GM12878 (cell line): ENCODE results near the gene SMAD1.

Experiments
- CTCF ChIP-seq, 3 experiments: IDR thresholded peaks in 2 of 3; conservative IDR thresholded peaks in 1 of 3; 2 replicates each; pipeline ENCODE4 v1.5.1; 2011; ENCODE audit warnings: low read depth in 3 of 3, low read length in 3 of 3, mild to moderate bottlenecking in 3 of 3, control low read depth in 2 of 3, moderate library complexity in 2 of 3, inconsistent platforms in 1 of 3, mixed read lengths in 1 of 3; ENCODE audit not compliant: control insufficient read depth in 2 of 3, insufficient read depth in 1 of 3; ENCODE audit errors: extremely low read depth in 1 of 3
- EZH2 ChIP-seq: IDR thresholded peaks from 2 replicates; pipeline ENCODE4 v1.6.1; 2012; ENCODE audit warnings: low read depth, mild to moderate bottlenecking, control low read depth, inconsistent platforms, low read length, borderline replicate concordance; ENCODE audit not compliant: control insufficient read depth
- FOXM1 ChIP-seq: IDR thresholded peaks from 2 replicates; pipeline ENCODE4 v1.6.1; 2012; ENCODE audit warnings: low read depth, mild to moderate bottlenecking, inconsistent platforms, low read length, moderate library complexity
- RAD51 ChIP-seq: fragments of 450-650 bp; IDR thresholded peaks from 2 replicates; pipeline ENCODE4 v1.6.1; 2016; ENCODE audit warnings: moderate library complexity, mild to moderate bottlenecking, inconsistent platforms
- SIN3A ChIP-seq: IDR thresholded peaks from 2 replicates; pipeline ENCODE4 v1.6.1; 2012; ENCODE audit warnings: low read depth, low read length, improper control_type of control experiment
- SREBF2 ChIP-seq: IDR thresholded peaks from 2 replicates; pipeline ENCODE4 v1.6.1; 2012; ENCODE audit warnings: mild to moderate bottlenecking, low read length
- TAF1 ChIP-seq: IDR thresholded peaks from 2 replicates; pipeline ENCODE4 v1.6.1; 2011; ENCODE audit warnings: mild to moderate bottlenecking, low read depth, low read length, borderline replicate concordance
- ZNF207 ChIP-seq: fragments of 450-650 bp; IDR thresholded peaks from 2 replicates; pipeline ENCODE4 v1.6.1; 2014; ENCODE audit warnings: antibody characterized with exemption, mild to moderate bottlenecking, borderline replicate concordance
- TF ChIP-seq, protein P1 (sequence below): IDR thresholded peaks from 2 replicates; pipeline ENCODE4 v1.6.1; 2012; ENCODE audit warnings: low read depth, low read length, improper control_type of control experiment
- TF ChIP-seq, protein P2 (sequence below): fragments of 450-650 bp; IDR thresholded peaks from 2 replicates; pipeline ENCODE4 v1.6.1; 2017; ENCODE audit warnings: mild to moderate bottlenecking

DNA sequence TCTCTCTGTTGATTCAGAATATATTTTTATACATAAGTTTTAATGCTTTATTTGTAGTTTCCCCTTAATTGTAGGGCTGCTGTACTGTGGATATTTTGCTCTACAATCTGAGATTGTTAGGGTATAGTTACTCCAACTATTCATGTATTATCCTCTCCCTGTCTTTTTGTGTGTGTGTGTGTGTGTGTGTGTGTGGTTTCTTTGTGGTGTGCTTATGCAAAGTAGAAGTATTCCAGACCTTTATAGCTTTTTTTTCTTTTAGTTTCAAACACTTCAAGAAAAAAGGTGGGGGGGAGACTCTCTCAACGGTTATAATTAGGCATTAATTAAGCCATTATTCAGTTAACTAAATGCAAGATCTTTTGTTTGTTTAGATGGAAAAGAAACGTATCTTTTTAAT, 6.7 kb downstream of the SMAD1 start:
- TF ChIP-seq, protein P1, sequence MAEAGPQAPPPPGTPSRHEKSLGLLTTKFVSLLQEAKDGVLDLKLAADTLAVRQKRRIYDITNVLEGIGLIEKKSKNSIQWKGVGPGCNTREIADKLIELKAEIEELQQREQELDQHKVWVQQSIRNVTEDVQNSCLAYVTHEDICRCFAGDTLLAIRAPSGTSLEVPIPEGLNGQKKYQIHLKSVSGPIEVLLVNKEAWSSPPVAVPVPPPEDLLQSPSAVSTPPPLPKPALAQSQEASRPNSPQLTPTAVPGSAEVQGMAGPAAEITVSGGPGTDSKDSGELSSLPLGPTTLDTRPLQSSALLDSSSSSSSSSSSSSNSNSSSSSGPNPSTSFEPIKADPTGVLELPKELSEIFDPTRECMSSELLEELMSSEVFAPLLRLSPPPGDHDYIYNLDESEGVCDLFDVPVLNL, result no peak
- no peak for TF ChIP-seq CTCF (IDR thresholded peaks at IDR 0.05 in 2 of 3, conservative IDR thresholded peaks at IDR 0.05 in 1 of 3; ENCODE audit: control insufficient read depth in 2 of 3, extremely low read depth in 1 of 3, insufficient read depth in 1 of 3, low read depth in 3 of 3, low read length in 3 of 3)
- TF ChIP-seq SIN3A, result no peak
- TF ChIP-seq, protein P2, sequence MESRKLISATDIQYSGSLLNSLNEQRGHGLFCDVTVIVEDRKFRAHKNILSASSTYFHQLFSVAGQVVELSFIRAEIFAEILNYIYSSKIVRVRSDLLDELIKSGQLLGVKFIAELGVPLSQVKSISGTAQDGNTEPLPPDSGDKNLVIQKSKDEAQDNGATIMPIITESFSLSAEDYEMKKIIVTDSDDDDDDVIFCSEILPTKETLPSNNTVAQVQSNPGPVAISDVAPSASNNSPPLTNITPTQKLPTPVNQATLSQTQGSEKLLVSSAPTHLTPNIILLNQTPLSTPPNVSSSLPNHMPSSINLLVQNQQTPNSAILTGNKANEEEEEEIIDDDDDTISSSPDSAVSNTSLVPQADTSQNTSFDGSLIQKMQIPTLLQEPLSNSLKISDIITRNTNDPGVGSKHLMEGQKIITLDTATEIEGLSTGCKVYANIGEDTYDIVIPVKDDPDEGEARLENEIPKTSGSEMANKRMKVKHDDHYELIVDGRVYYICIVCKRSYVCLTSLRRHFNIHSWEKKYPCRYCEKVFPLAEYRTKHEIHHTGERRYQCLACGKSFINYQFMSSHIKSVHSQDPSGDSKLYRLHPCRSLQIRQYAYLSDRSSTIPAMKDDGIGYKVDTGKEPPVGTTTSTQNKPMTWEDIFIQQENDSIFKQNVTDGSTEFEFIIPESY, result no peak
- TF ChIP-seq SREBF2, result no peak
- TF ChIP-seq FOXM1, result no peak
- no peak for TF ChIP-seq TAF1
- TF ChIP-seq ZNF207, result no peak
- TF ChIP-seq EZH2, result no peak
- no peak for TF ChIP-seq RAD51
